ENCODE measurements around the gene ZBED6.
A peak's percentile ranks its signal among the peaks of the same experiment; 100 is the strongest.
"Not testable (repeated sequence)": the region's sequence is repeated elsewhere in the genome, so short reads cannot be mapped to it uniquely, and the experiment has no call there.

The ZBED6 gene

DNA sequence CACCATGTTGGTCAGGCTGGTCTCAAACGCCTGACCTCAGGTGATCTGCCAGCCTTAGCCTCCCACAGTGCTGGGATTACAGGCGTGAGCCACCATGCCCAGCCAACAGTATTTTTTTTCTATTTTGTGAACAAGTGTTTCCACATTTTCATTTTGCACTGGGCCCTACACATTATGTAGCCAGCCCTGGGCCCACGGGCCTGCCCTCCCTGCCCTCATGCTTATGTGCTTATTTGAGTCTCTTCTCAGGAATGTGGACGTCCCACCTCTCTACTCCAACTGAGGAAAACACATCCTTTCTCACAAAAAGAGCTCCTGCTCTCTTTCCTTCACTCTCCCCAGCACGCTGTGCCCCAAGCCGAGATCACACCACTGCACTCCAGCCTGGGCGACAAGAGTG lies 13.5 kb upstream of the ZBED6 start:
- DNase-seq (ENCODE audit: low spot score) = no peak

DNA sequence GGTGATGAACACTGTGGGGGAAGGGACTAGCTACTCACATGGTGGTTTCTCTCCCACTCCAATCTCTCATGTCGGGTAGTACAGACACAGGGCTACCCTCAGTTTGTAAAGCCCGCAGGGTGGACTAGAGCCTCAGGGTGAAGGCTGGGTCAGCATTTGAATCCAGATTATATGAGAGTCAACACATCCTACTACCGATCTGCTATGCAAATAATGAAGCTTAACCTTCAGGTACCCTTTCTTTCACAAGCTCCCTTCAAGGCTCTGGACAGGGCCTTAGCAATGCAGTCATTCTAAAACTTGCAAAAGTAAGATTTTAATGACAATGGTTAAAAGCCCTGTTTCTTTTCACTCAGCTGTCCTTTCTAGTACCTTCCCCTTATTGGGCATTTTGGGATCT lies 5.5 kb upstream of the ZBED6 start:
- DNase-seq (ENCODE audit: low spot score) = no peak

DNA sequence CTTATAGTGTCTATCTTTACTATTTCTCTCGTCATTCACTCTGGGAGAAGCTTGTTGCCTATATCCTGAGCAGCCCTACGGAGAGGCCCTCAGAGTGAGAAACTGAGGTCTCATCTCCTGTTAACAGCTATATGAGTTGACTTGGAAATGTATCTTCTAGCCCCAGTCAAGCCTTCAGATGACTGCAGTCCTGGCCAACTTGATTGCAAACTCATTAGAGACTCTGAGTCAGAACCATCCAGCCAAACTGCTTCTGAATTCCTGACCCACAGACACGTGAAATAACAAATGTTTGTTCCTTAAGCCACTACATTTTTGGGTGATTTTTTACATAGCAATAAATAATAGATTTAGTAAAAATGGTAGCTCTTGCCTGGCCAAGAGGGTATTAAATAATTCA lies 3.9 kb upstream of the ZBED6 start:
- no peak for DNase-seq (ENCODE audit: low spot score)

DNA sequence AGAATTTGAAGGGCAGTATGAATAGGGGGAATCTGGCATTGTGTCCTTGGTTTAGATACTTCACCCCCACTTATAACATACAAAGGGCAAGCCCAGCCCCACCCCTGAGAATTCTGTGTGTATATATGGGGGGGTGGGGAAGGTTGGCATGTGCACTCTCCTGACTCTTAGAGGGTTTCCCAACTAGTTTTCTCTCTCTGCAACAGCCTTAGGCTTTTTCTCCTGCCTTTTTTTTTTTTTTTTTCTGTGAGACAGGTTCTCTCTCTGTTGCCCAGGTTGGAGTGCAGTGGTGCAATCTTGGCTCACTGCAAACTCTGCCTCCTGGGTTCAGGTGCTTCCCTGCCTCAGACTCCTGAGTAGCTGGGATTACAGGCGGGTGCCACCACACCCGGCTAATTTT lies 2.9 kb upstream of the ZBED6 start:
- no peak for DNase-seq (ENCODE audit: low spot score)

DNA sequence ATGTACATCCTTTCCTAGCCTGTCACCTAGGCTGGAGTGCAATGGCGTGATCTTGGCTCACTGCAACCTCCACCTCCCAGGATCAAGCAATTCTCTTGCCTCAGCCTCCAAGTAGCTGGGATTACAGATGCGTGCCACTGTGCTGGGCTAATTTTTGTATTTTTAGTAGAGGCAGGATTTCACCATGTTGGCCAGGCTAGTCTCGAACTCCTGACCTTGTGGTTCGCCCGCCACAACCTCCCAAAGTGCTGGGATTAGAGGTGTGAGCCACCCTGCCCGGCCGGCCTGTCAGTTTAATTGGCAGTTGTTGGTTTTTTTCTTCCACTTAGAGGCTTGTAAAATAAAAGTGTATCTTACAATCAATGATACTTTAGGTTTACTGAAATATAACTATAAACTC lies 1.9 kb upstream of the ZBED6 start:
- not testable (repeated sequence) for DNase-seq (ENCODE audit: low spot score)

DNA sequence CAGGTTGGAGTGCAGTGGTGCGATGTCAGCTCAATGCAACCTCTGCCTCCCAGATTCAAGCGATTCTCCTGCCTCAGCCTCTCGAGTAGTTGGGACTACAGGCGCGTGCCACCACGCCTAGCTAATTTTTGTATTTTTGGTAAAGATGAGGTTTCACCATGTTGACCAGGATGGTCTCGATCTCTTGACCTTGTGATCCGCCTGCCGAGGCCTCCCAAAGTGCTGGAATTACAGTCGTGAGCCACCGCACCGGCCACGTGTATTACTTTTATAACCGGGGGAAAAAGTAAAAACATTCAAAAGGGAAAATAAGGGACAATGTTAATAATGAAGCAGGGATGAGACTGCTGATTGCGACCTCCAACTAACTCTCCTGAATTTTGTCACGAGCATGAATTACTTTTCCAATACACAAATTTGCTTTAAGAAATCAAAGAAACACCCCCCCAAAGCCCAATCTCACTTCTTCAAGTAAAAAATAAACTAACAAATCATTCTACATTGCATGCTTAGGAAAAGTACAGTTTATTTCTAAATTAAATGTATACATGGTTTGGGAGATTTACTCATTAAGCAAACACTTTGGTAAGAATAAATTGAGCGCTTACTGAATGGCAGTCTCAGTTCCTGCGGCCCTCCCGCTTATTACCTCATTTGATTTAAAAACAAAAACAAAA lies 521 bp upstream of the ZBED6 start:
- no peak for DNase-seq (ENCODE audit: low spot score)

DNA sequence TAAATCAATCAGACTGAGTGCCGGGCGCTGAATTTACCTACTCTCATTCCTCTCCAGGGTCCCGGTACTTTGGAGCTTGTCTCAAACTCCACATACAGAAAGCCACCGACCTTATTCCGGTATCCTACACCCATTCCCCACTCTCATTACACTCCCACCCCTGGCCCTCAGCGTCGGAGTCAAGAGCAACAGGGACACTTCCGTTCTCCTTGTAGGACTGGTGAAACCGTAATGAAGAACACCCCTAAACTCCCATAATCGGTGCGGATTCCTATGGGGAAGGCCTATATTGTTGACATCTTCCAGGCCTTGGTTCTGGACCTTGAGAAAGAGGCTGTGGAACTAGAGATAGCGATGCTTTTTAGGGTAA lies 798 bp downstream of the ZBED6 start:
- peak; percentile 10 for DNase-seq (ENCODE audit: low spot score)

DNA sequence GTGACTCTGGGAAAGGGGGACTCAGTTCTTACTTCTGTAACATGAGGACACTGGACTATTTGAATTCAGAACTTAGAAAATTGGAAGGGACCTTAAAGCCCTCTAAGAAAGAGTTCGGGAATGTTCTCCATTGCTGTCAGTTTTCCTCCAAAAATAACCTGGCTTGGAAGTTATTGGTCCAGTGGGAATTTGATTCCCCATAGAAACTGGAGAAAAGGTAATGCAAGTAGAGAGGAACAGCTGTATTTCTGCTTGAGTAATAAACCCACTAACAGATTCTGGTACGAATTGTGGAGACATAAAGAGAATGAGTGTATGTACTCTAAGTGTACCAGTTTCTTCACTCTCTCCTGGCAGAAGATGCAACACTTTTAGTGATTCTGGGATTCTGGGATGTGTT lies 1.8 kb downstream of the ZBED6 start:
- DNase-seq (ENCODE audit: low spot score) = no peak

DNA sequence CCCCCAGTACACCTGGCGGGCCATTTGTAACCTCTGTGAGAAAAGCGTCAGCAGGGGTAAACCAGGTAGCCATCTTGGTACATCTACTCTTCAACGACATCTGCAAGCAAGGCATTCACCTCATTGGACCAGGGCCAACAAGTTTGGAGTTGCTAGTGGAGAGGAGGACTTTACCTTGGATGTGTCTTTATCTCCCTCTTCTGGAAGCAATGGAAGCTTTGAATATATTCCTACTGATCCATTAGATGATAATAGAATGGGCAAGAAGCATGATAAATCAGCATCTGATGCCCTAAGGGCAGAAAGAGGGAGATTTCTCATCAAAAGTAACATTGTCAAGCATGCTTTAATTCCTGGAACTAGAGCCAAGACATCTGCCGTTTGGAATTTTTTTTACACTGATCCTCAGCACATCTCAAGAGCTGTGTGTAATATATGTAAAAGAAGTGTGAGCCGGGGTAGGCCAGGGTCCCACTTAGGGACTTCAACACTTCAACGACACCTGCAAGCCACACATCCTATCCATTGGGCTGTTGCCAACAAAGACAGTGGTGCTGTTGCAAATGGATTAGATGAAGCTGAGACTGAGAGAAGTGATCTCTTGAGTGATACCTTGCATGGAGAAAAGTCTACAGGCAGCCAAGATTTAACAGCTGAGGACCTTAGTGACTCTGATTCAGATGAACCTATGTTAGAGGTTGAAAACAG lies 2.7 kb downstream of the ZBED6 start:
- DNase-seq (ENCODE audit: low spot score) = no peak

DNA sequence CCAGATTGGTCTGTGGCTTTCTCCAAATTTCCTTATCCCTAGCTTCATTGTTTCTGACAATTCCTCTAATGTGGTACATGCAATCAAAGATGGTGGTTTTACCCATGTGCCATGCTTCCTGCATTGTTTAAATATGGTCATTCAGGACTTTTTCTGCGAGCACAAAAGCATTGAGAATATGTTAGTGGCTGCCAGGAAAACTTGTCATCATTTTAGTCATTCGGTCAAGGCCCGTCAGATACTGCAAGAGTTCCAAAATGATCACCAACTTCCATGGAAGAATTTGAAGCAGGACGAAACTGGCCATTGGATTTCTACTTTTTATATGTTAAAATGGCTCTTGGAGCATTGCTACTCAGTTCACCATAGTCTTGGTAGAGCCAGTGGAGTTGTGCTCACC lies 3.7 kb downstream of the ZBED6 start:
- DNase-seq (ENCODE audit: low spot score) = no peak

DNA sequence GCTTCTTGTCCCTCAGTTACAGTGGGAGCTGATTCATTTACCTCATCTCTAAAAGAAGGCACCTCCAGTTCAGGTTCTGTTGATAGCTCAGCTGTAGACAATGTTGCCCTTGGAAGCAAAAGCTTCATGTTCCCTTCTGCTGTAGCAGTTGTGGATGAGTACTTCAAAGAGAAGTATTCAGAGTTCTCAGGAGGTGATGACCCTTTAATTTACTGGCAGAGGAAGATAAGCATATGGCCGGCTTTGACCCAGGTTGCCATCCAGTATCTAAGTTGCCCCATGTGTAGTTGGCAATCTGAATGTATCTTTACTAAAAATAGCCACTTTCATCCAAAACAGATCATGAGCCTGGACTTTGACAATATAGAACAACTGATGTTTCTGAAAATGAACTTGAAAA lies 4.5 kb downstream of the ZBED6 start:
- no peak for DNase-seq (ENCODE audit: low spot score)

DNA sequence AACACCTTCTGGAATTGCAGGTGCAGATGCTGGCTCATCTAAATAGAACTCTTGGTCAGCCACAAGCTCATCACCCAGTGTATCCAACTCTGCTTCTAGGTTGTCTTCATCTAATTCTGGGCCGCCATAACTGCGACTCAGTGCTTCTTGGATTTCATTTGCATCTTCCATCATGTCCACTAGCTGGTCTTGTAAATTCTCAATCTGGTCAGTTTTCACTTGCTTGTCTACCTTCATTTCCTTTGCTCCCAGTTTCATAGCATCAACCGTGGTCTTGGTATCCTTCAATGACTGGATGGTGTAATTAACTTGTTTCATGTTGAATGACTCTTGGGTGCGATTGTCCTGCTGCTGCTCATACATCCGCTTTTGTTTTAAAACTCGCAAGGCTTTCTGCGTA lies 10.3 kb downstream of the ZBED6 start:
- no peak for DNase-seq (ENCODE audit: low spot score)

DNA sequence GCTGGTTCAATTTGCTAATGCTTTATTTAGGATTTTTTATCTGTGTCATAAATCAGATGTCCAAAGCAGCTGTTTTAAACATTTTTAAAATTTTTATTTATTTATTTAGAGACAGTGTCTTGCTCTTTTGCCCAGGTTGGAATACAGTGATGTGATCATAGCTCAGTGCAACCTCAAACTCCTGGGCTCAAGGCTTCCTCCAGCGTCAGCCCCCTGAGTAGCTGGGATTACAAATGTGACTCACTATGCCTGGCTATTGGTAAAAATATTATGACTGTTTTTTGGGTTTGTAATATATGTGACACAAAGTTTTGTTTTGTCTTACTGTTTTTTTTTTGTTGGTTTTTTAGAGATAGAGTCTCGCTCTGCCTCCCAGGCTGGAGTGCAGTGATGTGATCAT lies 11.8 kb downstream of the ZBED6 start:
- no peak for DNase-seq (ENCODE audit: low spot score)

DNA sequence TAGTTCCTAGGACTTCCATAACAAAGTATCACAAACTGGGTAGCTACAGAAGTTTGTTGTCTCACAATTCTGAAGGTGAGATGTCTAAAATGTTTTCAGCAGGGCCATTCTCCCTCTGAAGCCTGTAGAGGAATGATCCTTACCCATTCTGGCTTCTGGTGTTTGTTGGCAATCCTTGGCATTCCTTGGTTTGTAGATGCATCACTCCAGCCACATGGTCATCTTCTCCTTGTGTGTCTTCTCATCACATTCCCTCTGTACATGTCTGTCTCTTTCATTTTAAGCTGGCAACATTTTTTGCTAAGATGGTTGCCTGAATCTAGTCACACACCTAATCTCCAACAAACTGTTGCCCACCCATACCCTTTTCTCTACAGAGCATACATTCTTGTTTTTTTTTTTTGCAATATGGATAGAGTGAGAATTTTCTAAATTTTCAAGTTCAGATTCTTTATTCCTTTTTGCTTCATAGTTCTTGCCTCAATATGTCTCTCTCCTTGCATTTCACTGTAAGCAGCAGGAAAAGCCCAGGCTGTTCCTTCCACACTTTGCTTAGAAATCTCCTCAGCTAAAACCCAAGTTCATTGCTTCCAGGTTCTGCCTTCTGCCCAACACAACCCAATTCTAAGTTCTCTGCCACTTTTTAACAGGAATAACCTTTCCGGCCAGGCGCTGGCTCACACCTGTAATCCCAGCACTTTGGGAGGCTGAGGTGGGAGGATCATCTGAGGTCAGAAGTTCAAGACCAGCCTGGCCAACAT lies 18.3 kb downstream of the ZBED6 start:
- no peak for DNase-seq (ENCODE audit: low spot score)

DNA sequence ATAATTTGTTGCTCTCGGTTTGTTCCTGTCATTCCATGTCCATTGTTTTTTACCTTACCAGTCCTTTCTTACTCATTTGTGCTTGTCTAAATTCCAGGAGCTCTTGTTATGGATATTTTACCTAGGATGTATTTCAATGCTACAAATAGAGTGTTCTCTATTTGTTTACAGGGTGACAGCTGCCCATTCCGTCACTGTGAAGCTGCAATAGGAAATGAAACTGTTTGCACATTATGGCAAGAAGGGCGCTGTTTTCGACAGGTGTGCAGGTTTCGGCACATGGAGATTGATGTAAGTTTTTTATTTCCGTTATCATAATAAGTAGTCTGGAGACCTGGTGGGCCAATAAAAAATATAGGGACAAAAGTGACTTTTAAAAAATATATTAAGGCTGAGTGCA lies 23.0 kb downstream of the ZBED6 start:
- DNase-seq (ENCODE audit: low spot score) = no peak

DNA sequence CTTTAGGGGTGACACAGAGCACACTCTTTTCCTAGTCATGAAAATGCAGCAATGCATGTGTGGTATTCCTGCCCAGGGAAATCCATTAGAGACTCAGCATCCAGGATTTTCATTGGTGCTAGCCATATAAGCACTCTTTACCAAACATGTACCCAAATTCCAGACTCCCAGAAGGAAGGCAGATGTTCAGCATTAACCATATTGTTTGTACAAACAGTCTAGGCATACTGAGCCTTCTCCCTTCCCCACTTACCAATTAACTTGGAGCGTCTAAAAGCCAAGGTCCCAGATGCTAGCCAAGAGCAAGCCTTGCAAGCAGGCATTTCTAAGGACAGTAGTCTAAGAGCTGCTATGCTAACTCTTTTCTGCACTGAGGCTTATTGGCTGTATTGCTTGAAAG lies 27.9 kb downstream of the ZBED6 start:
- DNase-seq (ENCODE audit: low spot score) = no peak

DNA sequence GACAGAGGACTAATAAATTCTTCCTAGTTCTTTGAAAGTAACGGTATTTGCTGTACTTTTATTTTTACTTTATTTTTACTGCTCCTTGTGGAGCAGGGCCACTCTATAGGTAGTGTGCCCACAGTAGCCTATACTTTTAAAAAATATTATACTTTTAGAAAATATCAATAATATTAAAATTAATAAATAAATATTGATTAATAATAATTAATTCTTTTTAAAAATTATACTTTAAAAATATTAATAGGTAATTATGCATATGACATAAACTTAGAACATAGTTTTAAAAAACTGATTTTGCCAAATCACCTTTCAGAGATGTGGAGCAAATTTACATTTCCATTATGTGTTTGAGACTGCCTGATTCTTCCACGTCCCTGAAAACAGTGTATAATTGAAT lies 30.8 kb downstream of the ZBED6 start:
- no peak for DNase-seq (ENCODE audit: low spot score)

DNA sequence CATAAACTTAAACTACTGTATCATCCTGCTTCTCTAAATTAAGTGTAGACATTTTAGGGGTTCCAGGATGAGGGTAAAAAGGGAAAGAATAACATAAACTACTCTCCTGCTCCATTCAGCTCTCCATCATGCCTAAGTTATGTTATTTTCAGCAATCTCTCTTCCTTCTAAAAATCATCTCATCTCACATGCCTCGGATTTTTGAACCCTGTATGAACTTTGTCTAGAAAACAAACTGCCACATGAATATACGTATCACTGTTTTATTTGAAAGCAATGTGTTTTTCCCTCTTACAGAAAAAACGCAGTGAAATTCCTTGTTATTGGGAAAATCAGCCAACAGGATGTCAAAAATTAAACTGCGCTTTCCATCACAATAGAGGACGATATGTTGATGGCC lies 32.6 kb downstream of the ZBED6 start:
- DNase-seq (ENCODE audit: low spot score) = no peak

DNA sequence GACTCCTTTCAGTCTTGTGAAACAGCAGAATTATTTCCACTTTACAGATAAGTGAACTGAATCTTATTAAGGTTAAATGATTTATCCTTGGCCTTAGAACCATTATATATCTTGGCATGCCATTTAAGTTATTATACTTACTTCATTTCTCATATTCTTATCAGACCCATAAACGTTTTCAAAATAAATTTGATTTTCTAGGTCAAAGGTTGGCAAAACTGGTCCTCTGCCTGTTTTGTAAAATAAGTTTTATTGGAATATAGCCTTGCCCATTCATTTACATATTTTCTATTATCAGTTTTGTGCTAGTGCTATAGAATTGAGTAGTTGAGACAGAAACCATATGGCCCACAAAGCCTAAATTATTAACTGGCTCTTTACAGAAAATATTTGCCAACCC lies 33.1 kb downstream of the ZBED6 start:
- DNase-seq (ENCODE audit: low spot score) = no peak

DNA sequence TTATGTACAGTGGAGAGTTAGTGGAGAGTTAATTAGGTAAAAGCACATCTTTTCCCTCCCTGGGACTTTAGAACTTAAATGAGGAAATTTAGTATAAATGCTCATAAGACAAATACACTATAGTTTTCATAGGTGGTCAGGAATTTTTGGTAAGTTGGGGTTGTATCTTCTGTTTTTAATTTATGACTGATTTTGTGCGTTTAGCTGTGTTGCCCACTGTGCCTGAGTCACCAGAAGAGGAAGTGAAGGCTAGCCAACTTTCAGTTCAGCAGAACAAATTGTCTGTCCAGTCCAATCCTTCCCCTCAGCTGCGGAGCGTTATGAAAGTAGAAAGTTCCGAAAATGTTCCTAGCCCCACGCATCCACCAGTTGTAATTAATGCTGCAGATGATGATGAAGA lies 33.8 kb downstream of the ZBED6 start:
- not testable (repeated sequence) for DNase-seq (ENCODE audit: low spot score)

DNA sequence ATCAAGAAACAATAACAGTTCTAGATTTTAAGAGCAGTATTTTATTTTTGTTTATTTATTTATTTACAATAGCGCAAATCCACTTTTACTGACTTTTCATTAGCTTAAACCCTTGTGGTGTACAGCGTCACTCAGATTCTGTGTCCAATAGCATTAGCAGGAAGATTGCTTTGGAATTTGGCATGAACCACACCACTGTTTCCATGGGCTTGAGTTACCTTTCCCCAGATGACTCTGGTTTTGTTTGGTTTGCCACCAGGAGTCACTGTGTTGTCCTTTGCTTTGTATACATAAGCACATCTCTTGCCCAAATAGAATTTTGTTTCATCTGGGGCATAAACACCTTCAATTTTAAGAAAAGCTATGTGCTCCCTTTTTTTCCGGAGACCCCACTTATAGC lies 40.1 kb downstream of the ZBED6 start:
- no peak for DNase-seq (ENCODE audit: low spot score)

DNA sequence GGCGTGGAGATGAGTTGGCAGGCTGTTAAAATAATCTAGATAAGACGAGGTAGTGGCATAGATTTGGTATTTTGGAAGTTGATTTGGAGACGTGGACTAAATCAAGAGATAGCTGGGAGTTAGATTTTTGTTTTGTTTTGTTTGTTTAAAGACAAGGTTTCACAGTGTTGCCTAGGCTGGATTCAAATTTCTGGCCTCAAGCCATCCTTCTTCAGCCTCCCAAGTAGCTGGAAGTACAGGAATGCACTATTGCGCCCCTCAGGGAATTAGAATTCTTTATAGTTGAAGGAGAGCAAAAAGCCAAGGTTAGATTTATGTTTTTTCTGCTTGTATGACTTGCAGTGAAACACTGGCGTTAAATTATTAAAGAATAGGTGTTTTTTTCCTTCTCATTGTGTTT lies 43.7 kb downstream of the ZBED6 start:
- no peak for DNase-seq (ENCODE audit: low spot score)

DNA sequence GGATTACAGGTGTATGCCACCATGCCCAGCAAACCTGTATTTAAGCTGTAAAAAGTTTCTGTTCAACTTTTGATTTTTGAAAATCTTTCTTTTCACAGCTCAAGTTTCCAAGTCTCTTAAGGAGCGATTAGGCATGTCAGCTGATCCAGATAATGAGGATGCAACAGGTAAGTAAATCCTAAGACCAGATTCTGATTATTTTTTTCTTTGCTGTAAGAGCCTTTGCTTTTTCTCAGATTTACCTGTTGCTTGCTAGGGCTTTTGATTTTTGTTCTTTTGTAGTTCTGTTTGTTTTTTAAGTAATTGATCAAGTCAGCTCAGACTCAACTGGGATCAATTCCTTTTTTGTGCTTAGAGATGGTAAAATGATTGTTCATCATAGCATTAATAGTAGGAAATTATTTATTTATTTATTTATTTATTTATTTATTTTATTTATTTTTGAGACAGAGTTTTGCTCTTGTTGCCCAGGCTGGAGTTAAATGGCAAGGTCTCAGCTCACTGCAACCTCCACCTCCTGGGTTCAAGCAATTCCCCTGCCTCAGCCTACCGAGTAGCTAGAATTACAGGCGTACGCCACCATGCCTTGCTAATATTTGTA lies 44.9 kb downstream of the ZBED6 start:
- DNase-seq (ENCODE audit: low spot score) = no peak
